Measurements from ENCODE around the gene MACROH2A1.
"Not testable (repeated sequence)": the region's sequence is repeated elsewhere in the genome, so short reads cannot be mapped to it uniquely, and the experiment has no call there.

MACROH2A1 gene

DNA sequence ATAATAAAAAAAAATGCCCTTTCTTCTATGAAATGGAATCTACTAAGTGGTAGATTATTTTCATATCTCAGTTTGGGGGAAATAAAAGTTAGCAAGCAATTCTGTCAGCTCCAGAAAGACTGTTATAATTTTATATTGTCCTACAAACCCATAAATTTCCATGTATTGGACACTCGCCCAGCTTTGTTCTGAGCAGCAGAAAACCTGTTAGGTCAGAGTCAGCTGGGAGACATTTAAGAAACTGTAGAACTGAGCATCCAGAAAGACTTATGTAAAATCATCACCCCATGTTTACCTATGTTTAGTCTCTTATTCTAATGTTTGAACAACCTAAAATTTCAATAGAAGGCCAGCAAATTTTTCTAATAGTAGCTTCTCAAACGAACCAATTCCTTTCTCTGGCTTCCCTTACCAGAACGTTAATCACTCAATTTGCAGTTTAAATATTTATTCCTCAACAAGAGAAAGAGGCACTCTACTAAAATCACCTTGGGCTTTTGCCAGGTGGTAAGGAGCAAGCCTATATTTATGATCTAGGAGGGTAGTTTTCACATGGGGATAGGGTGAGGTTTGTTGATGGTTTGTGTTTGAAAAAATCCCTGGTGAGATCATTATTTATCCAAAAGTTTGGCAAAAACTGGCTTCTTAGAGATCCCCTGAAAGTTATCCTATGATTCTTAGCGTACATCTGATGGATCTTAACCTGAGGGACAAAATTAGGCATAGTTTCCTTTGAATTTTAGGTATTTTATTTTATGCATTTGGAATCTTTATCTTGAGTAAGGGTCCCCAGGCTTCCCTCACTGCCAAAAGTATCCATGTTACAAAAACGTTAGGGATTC is 34.4 kb downstream of the MACROH2A1 start:
- DNase-seq = no peak
- intact Hi-C loops (cut with DNase I) = no loop called here

DNA sequence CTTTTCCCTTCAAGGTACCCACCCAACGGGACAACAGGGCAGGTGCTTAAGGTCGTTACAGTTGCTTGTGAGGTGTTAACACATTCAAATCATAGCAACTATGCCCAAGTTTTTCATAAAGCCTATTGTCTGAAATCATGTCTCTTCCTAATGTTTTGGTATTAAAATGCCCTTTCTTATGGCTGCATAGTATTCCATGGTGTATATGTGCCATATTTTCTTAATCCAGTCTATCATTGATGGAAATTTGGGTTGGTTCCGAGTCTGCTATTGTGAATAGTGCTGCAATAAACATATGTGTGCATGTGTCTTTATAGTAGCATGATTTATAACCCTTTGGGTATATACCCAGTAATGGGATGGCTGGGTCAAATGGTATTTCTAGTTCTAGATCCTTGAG is 35.7 kb downstream of the MACROH2A1 start:
- DNase-seq; intact Hi-C loops (cut with DNase I): not testable (repeated sequence)

DNA sequence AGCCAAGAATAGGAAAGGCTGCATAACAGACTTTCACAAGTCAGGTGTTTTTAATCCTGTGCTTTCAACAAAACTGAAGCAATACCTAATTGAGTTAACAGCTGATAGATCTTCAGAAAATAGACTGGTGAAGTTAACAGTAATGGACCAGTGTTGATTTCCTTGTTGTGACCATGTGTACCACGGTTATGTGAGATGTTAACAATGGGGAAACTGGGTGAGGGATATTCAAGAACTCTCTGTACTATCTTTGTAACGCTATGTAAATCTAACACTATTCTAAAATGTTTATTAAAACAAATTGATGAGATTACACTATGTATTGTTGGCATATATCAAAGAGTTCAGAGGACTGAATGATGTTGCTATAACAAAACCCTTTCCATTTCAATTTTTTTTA is 36.9 kb downstream of the MACROH2A1 start:
- intact Hi-C loops (cut with DNase I) = no loop called here
- DNase-seq = no peak

DNA sequence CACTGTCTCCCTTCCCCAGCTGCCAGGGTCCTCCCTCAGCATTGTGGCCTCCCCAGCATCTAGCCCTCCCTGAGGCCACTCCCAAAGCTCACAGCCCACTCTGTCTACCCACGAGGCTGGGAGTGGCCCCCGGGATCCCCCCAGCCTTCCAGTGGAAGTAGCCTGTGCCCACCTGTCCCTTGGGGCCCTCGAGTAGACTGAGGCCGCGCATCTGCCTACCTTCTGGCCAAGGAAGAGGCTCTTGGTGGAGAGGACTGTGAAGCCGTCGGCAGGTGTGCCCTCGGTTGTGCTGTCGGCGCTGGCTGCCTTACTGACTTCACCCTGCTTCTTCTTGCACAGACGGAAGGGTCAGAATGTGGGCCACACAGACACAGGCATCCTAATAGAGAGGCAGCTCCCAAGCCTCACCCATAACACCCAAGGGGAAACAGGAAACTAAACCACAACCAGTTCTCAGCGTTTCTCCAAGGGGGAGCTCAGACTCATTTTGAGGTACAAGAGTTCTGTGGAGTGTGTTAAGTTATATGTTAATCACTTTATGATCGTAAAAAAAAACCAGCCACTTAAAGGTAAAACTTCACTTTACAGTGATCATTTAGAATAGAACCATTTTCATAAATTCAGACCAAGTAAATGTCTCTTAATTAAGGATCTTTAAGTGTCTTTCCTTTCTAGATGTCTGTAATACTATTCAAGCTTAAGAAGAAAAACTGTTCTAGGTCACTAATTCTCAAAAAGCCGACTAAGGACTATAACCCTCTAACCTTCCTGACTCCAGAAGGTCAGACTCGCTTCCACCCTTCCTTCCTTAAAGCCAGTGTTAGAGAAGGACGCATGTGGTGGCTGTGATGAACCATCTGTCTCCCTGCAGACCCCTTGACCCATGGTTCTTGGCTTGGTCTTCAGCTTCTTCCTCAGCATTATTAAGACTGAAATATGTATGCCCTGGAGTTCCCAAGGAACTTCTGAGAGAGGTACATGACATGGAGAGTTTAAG is 38.5 kb downstream of the MACROH2A1 start:
- DNase-seq = no peak
- intact Hi-C loops (cut with DNase I) = no loop called here

DNA sequence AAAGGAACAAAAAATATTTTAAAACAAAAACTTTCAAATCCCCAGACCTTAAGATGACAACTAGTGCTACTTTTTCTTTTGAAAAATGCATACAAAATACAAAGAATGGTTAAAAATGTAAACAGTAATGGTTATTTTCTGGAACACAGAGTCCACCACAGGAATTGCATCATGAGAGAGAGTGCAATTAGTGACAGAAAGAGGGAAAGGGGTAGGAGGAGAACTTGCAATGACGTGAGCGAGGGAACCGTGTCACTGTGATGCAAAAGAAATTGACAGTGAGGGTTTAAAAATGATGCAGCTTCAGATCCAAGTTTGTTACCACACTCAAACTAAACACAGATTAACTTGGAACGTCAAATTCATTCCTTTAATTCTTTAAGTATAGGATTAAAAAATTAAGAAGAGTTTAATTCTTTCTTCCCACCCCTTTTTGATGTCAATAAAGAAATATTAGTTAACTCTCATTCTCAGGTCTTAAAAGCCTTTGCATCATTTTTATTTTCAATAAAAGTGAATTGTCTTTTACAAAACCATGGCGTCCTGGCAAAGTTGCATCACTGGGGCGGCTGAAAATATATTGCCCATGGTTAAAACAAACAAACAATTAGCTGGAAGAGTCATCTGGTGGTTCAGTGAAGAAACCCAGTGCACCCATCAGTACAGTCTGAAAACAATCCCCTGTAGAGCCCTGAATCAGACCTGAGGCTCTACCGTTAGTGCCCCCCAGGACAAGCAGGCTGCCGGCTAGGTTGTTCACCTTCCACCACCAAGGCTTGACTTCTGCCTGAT is 39.5 kb downstream of the MACROH2A1 start:
- DNase-seq = no peak
- intact Hi-C loops (cut with DNase I) = no loop called here

DNA sequence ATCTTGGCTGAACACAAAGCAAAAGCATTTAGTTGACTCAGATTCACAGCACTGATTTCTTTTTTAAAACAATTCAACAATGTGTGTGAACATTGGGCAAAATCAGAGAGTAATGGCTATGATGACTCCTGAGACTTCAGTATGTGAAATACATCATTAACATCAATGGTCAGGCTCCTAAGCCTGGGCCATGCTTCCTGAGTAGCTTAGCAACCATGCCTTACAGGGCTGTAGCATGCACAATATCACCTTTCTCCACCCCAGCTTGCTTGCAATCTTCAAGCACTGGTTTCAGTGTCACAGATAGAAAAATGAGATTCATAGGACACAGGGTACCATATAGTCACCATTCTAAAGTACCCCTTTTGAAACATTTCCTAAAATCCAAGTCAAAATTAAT is 41.3 kb downstream of the MACROH2A1 start:
- no peak for DNase-seq
- intact Hi-C loops (cut with DNase I) = no loop called here

DNA sequence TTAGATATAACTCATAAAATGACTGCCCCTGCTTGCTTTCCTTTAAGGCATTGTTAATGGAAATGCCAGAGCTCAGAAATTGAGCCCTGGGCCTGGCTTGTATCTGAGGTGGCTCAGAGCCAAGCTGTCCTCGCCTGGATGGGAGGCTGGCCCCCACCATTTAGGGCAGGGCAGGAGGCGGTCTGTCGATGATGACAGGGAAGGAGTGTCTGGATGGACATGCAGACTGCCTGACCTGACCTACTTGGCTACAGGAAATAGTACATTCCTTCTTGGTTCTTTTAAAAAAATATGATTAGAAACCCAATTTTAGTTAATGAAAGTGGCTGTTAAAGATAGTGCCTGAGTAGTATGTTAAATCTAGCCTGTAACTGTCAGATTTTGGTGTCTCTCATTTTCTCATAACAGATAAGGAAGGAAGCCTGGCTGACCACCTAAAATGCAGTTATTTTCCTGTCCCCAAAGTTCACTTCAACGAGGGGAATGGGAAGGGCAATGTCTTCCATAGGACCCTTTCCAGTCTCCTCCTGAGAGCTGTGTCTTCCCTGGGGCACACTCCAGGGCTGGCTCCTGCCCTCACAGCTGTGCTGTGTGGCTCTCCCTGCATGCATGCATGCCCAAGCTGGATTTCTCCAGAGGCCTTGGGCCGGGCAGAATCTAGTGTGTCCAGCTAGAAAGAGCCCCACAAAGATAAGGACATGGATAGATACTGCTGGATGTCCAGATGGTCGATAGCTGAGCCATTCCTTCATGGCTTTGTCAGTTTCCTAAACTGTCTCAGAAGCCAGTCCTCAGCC is 42.3 kb downstream of the MACROH2A1 start:
- intact Hi-C loops (cut with DNase I) = no loop called here
- peak in 2 of 42 donors; percentile 22 to 57 for DNase-seq

DNA sequence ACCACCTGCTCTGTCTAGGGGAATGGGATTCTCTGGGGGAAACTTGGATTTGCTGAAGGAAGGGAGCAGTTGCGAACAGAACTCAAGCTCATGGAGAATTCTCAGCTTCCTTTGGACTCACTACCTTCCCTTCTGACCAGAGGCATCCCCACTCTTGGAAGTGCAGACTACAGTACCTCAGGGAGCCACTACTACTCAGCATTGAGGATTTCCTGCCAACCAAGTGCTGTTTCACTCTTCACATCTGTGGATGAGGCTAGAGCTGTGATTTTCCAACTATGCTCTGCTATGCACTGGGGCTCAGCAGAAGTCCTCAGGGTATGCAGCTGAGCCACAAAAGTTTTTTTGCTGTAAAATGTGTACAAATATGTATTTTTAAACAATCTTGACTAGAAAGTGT is 43.9 kb downstream of the MACROH2A1 start:
- no peak for DNase-seq
- intact Hi-C loops (cut with DNase I) = no loop called here

DNA sequence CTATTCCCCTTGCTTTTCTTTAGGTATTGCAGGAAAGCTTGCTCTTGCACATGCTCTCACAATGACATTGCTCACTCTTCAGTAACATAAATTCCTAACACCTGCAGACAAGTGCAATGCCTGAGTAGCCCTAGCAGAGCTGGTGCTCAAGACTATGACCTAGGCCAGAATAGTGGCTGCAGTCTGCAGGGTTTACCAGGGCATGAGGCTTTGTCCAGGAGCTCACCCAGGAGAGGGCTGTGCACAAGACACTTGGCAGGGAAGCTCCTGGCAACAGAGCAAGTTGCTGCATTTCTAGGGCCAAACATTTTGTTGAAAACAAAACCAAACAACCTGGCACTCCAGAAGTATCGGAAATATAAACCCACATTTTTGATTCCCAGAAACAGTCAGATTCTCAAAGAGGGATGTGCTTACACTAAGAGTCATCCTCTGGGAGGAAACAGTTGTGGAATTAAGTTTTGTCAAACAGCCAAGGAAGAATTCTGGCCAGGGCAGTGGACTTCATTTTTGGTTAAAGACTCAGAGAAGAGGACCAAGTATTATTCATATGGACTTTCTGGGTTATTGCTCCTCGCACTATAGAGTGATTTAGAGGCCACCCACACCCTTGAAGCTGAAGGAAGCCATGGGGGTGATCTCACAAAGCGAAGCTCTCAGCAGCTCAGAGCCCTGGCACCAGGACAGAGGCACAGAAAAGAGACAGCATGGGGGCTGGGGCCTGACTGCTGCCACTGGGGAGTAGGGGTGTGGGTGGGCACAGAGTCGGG is 44.9 kb downstream of the MACROH2A1 start:
- peak in 22 of 42 donors; percentile 16 to 72 (median 46) for DNase-seq
- intact Hi-C loops (cut with DNase I) = no loop called here

DNA sequence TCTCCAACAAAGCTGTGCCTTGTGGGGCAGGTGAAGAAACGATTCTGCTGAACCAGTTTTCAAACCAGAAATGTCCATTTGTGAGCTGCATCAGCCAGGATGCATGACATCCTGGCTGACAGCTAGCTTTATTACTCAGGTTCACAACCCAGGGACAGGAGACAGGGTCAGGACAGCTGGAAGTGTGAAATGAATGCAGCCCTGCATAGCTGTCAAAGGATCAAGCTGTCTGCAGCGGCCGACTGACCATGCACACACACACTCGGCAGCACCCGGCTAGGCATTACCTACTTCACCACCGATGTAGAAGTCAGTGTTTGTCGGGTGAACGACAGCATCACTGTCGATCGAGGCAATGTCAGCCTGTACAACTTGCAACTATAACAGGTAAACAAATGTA is 48.5 kb downstream of the MACROH2A1 start:
- no peak for DNase-seq
- intact Hi-C loops (cut with DNase I) = no loop called here

DNA sequence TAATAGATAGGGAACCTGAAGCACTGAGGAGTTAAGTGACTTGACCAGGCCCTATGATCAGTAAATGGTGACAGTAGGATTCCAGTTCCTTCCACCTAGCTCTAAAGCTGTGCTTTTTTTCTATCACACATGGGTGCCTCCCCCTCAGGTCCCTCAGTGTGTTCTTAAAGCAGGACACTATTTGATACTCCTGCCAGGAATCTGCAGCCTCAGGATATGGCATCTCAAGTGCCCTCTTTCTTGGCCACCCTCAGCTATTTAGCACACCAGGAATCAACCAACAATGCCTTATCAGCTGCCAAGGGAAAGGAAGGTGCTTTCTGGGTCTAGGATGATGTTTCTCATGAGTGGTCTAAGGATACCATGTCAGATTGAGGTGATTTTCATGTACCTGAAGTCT is 49.1 kb downstream of the MACROH2A1 start:
- intact Hi-C loops (cut with DNase I) = no loop called here
- DNase-seq = no peak

DNA sequence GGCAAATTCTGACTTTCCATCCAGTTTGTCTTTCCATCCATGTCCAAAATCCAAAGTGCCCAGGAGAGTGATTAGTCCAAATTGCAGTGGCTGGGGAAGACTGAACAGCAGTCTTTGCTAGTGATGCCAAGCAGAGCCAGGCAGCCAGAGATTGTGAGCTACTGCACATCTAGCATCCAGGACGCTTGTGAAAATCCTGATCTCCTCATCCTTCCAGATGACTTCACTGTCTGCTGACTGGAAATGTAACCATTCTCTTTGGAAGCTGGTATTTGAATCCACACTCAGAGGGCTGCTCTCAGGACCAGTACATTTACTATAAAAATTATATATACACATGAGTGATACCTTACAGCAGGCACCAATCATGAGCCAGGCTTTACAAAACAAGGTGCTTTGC is 49.6 kb downstream of the MACROH2A1 start:
- intact Hi-C loops (cut with DNase I) = no loop called here
- DNase-seq = peak in 1 of 42 donors; percentile 15

DNA sequence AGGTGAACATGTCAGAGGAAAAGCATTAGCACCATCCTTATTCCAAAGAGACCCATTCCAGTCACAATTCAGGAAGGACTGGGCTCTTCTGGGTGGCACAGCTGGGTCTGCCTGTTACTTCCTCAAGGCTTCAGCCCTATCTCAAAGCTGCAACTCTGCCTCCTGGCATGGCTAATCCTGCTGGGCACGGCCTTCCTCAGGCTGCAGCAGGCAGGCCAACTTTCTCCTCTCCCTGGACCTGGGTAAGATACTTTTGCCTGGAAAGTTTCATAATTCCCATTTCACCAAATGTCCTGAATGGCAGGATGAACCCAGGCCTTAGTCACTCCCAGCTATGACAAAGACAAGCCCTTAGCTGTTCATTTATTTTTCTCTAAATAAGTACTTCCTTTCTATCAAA is 50.1 kb downstream of the MACROH2A1 start:
- intact Hi-C loops (cut with DNase I) = no loop called here
- peak in 1 of 42 donors; percentile 35 for DNase-seq

DNA sequence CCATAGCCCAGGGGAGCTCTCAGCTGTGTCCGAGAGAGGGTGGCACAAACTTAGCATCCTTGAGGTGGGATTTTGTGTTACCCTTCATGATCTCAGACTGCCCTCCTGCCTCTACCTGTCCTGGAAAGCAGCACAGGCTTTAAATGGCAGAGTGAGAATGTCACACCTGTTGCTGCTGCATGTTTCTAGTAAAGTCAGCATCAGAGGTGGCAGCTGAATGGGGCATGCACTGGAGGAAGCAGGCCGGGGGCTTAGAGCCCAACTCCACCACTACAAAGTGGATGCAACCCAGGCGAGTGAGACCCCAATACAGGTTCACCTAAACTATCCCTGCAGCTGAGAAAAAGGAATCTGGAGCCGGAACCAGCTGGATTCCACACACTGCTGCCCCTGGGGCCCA is 51.6 kb downstream of the MACROH2A1 start:
- intact Hi-C loops (cut with DNase I) = no loop called here
- DNase-seq = no peak

DNA sequence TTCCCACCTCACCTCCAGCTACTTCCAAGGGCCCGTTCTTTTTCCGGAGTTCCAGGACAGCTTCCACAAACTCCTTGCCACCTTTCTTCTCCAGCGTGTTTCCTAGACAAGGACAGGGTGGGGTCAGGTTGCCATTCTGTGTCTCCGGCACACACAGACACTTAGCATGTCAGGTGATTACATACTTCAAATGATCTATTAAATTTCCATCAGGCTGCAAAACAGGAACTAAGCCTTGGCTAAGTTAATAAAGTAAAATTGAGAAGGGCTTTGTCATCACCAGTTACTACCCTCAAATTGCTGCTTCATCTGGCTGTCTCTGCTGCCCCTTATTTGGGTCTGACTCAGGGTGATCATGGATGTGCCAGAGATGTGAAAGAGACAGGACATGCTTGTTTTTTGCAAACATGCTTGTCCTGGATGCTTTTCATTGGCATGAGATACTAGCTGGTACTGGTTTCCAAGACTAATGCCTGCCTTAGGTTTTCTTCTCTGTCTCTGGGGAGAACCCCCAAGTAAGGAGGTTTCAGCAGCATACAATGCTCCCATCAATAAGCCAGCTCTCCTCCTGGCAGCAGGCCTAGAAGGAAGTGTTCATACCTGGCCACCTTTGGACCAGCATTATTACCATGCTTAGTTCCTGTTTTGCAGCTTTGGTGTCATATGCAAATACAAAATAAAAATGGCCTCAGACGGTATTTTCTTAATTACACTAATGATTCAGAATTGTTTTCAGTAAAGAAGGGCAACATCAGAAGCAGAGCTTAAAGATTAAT is 52.9 kb downstream of the MACROH2A1 start:
- intact Hi-C loops (cut with DNase I) = no loop called here
- no peak for DNase-seq

DNA sequence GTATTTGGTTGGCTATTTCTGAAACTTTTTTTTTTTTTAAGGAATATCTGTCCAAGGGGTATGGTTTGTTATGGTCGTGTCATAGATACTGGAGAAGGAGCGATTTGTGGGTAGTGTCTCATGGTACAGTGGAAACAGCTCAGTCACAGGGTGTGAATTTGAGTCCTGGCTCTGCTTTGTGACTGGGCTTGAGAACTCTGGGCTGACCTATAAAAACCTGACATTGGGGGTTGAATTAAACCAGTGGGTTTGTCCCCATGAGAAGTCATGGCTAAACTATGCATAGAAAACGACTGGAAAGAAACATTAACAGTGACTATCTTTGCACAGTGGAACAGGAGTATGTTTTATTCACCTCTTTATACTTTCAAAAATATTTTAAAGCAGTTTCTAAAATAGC is 54.7 kb downstream of the MACROH2A1 start:
- intact Hi-C loops (cut with DNase I) = no loop called here
- no peak for DNase-seq

DNA sequence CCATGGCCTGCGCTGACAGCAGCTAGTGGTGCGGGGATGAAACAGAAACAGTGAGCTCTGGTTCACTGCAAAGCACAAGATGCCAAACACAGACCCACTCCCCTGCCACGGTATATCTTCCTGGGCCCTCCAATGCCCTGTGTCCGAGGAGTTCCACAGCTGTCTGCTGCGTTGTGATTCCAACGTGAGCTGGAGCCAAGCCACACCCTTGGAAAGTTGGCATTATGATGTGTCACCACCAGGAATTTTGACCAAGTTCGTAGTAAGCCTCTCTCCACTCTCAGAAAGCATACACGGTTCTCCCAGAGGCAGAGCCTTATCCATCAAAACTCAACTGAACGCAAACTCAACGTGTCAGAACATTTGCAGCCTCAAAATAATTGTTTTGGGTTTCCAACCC is 55.6 kb downstream of the MACROH2A1 start:
- intact Hi-C loops (cut with DNase I) = no loop called here

More for the DNA sequence above, 55.6 kb downstream of the MACROH2A1 start:
- peak in 1 of 42 donors; percentile 8 for DNase-seq

All from head of caudate nucleus (tissue), 42 donors.